Choroid plexus epithelial cell (primary cell): Measurements from ENCODE around the gene NAALADL1.
A peak's percentile ranks its signal among the peaks of the same experiment; 100 is the strongest.

ENCODE experiments used
- DNase-seq: peaks from one replicate; pipeline ENCODE4 v3.0.0-alpha.2; 2010; ENCODE audit warnings: low read depth
- H3K4me3 ChIP-seq: 2 replicates; pipeline ENCODE4 v1.5.1; 2011; ENCODE audit warnings: low read depth, mild to moderate bottlenecking, control low read depth, low read length, moderate library complexity
- TF ChIP-seq, protein P1 (sequence below): conservative IDR thresholded peaks from 2 replicates; pipeline ENCODE4 v1.5.1; 2011; ENCODE audit warnings: low read depth, mild to moderate bottlenecking, control low read depth, inconsistent platforms, low read length, moderate library complexity

Gene NAALADL1

DNA sequence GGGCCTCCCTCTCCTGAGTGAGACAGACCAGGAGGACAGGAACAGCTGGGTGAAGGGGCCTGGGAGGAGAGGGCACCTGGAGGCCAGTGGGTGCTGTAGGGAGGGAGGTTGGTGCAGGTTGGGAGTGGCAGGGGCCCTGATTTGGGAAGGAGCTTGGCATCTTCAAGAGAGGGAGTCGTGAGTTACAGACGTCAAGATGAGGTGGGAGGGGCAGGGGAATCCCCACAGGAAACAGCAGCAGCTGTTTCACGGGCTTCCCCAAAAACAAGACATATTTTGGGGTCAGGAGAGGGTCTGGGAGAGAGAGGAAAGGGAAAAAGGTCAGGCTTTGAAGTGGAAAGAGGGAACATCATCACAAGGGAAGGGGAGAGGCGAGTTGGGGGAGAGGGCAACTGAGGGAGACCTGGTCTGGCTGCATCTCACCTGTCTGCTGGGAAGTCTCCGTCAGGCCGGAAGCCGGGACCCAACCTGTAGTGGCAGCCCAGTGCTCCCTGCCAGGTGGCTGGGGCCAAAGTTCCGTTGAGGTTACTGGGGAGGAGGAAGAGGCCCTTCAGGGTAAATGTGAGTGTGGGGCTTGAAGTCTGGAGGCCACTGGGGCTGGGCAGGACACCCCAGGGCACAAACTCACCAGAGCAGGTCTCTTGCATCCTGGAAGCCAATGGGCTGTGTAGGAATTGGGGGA is 4.4 kb downstream of the NAALADL1 start:
- DNase-seq, result no peak
- TF ChIP-seq, protein P1, sequence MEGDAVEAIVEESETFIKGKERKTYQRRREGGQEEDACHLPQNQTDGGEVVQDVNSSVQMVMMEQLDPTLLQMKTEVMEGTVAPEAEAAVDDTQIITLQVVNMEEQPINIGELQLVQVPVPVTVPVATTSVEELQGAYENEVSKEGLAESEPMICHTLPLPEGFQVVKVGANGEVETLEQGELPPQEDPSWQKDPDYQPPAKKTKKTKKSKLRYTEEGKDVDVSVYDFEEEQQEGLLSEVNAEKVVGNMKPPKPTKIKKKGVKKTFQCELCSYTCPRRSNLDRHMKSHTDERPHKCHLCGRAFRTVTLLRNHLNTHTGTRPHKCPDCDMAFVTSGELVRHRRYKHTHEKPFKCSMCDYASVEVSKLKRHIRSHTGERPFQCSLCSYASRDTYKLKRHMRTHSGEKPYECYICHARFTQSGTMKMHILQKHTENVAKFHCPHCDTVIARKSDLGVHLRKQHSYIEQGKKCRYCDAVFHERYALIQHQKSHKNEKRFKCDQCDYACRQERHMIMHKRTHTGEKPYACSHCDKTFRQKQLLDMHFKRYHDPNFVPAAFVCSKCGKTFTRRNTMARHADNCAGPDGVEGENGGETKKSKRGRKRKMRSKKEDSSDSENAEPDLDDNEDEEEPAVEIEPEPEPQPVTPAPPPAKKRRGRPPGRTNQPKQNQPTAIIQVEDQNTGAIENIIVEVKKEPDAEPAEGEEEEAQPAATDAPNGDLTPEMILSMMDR, result no peak
- H3K4me3 ChIP-seq, result no peak overlapping the region

GRCh38 chr11:65051398-65051858 is 6.9 kb downstream of the NAALADL1 start:
- TF ChIP-seq, protein P1, result no peak
- no peak overlapping the region for H3K4me3 ChIP-seq
- DNase-seq, result no peak

DNA sequence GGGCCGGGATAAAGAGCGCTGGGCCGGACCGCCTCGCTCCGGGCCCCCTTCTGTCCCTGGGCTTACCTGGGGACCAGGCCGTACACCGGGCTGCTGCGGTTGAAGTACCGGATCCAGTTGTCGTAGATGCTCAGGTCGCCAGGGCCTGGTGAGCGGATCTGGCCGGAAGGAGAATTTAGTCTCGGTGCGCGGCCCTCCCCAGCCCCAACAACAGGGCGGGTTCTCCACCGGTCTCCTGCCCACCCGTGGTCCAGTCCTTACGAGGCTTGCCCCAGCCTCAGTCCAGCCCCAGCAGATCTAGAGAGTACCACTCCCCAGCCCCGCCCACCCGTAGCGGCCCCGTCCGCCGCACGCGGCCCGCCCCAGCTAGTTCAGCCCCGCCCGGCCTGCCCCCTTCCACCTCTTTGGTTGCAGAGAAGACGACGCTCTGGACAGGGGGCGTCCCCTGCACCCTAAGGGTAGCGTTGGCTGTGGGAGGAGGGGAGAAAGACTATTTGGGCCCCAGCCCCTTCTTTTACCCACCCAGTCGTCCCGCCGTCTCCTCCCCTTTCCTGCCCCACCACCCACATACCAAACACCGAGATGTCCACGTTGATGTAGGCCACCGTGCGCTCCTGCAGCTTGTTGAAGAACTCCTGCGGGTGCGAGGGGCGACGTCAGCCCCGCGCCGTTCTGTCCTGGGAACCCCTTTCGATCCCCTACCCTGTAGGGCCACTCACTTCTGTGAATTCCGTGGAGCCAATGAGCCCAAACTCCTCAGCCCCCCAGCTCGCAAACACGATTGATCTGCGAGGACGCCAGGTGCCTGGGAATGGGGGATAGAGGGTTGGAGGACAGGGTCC is 10.6 kb downstream of the NAALADL1 start:
- TF ChIP-seq, protein P1, result no peak
- H3K4me3 ChIP-seq, result peak overlapping the region; percentile 63
- peak; percentile 19 for DNase-seq

- H3K4me3 ChIP-seq, result no peak overlapping the region
- TF ChIP-seq, protein P1, result no peak
- no peak for DNase-seq
Observed at GRCh38 chr11:65045728-65046127, 12.6 kb downstream of the NAALADL1 start.

DNA sequence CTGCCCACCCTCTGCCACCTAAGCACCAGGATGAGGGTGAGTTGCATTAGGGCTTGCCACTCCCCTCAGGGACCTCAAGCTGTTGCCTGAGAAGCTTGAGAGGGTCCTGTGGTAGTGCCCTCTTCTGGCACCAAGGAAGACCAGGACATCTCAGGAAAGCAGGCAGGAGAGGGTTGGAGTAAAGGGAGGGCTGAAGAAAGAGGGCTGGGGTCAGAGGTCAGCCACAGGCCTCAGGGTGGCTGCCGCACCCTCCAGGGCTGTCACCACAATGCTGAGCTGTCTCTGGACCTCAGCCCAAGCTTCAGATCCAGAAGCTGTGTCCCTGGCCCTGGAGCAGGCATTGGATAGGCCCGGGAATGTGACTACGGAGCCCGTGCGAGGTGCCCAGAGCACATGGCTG is 13.3 kb downstream of the NAALADL1 start:
- TF ChIP-seq, protein P1, result no peak
- H3K4me3 ChIP-seq, result no peak overlapping the region
- DNase-seq, result no peak

- H3K4me3 ChIP-seq, result no peak overlapping the region
- TF ChIP-seq, protein P1, result no peak
- DNase-seq, result no peak
Observed at GRCh38 chr11:65043881-65044501, 14.4 kb downstream of the NAALADL1 start.
